Cardiac muscle cell (in vitro differentiated cells and primary cell): Measurements from ENCODE around the gene HSD3B7. TPM values are rescaled to one million over a fixed set of nuclear protein-coding genes. Genes with fewer than 3 reads are reported as not detected.

Experiments used
- DNase-seq, 2 donors: peaks; one replicate each; pipeline versions ENCODE4 v3.0.0 to v3.0.0-alpha.2; 2010 to 2017; ENCODE audit warnings: low read depth in 1 of 2, low spot score in 1 of 2
- H3K27ac ChIP-seq: fragments of 200-600 bp; sonication (generic); 2 replicates; pipeline ENCODE4 v1.5.1; 2016
- H3K27me3 ChIP-seq: fragments of 200-600 bp; sonication (generic); 2 replicates; pipeline ENCODE4 v1.6.0; 2016; ENCODE audit warnings: control low read depth
- H3K36me3 ChIP-seq: fragments of 200-600 bp; sonication (generic); 2 replicates; pipeline ENCODE4 v1.5.1; 2016; ENCODE audit warnings: control low read depth
- H3K4me1 ChIP-seq: fragments of 200-600 bp; sonication (generic); 2 replicates; pipeline ENCODE4 v1.8.1; 2017; ENCODE audit warnings: low read depth, mild to moderate bottlenecking, mixed run types
- H3K4me3 ChIP-seq: fragments of 200-600 bp; sonication (generic); 2 replicates; pipeline ENCODE4 v1.5.1; 2016; ENCODE audit warnings: mild to moderate bottlenecking
- H3K9me3 ChIP-seq: fragments of 200-600 bp; sonication (generic); 2 replicates; pipeline ENCODE4 v1.5.1; 2017; ENCODE audit warnings: low read depth, mild to moderate bottlenecking, control low read depth
- CTCF ChIP-seq: IDR thresholded peaks from 2 replicates; pipeline ENCODE4 v1.5.1; 2012; ENCODE audit warnings: low read depth, mild to moderate bottlenecking, low read length
- polyA plus RNA-seq: library from polyadenylated mRNA; unstranded; fragments of >200 nt; fragmentation: Nextera tagmentation; extraction: Ambion mirVana; gene quantifications from 2 replicates; pipeline ENCODE4 v1.2.1, GENCODE V29; 2016
- total RNA-seq: library from RNA; depleted of rRNA; stranded (reverse); fragments of >200 nt; gene quantifications from 2 replicates; pipeline ENCODE4 v1.2.3, GENCODE V29; 2016

Gene HSD3B7
- total and polyA plus RNA-seq, 2 experiments from 2014 or later, result 5.8 to 8.5 TPM

- H3K36me3 ChIP-seq, result peaks cover 12% of the 10 kb centered on the region
- DNase-seq, result no peak
- H3K4me1 ChIP-seq, result peaks cover 4% of the 10 kb centered on the region
- no peak for TF ChIP-seq CTCF
- H3K27ac ChIP-seq, result peak overlapping the region; percentile 95
- no peaks in the 10 kb centered on the region for H3K27me3 ChIP-seq
- H3K4me3 ChIP-seq, result no peak overlapping the region
- H3K9me3 ChIP-seq, result no peaks in the 10 kb centered on the region
Observed at GRCh38 chr16:30946671-30947540, 38.1 kb upstream of the HSD3B7 start.

GRCh38 chr16:30947541-30947858 is 37.5 kb upstream of the HSD3B7 start:
- H3K4me1 ChIP-seq, result peaks cover 4% of the 10 kb centered on the region
- H3K9me3 ChIP-seq, result no peaks in the 10 kb centered on the region
- H3K36me3 ChIP-seq, result peaks cover 12% of the 10 kb centered on the region
- TF ChIP-seq CTCF, result no peak
- H3K27ac ChIP-seq, result peak overlapping the region; percentile 95
- DNase-seq, result no peak
- H3K27me3 ChIP-seq, result no peaks in the 10 kb centered on the region
- H3K4me3 ChIP-seq, result peak overlapping the region; percentile 29

- peaks cover 4% of the 10 kb centered on the region for H3K4me1 ChIP-seq
- no peaks in the 10 kb centered on the region for H3K9me3 ChIP-seq
- TF ChIP-seq CTCF, result no peak
- DNase-seq, result peak; percentile 99 to 100
- H3K27ac ChIP-seq, result peak overlapping the region; percentile 95
- H3K4me3 ChIP-seq, result peak overlapping the region; percentile 95
- H3K36me3 ChIP-seq, result peaks cover 10% of the 10 kb centered on the region
- H3K27me3 ChIP-seq, result no peaks in the 10 kb centered on the region
Observed at GRCh38 chr16:30947859-30948666, 36.9 kb upstream of the HSD3B7 start.

- Histone ChIP-seq H3K4me1 (peaks cover 4% of the 10 kb centered on the region), H3K27me3 (no peaks in the 10 kb centered on the region), H3K36me3 (peaks cover 7% of the 10 kb centered on the region), H3K9me3 (no peaks in the 10 kb centered on the region), H3K4me3 (peak within 1 kb of the TSS; percentile 95), H3K27ac (peak within 1 kb of the TSS; percentile 95)
- TF ChIP-seq CTCF, result no peak
- DNase-seq, result peak; percentile 73 to 84
Observed at GRCh38 chr16:30948667-30949649, 36.0 kb upstream of the HSD3B7 start, which contains the start of gene ORAI3. Gene ORAI3, plus strand, starts transcription at chr16:30949068. Its CDS starts 222 bp downstream, at chr16:30949290.
